Measurements from ENCODE around the gene PITRM1. TPM values are rescaled to one million over a fixed set of nuclear protein-coding genes. Genes with fewer than 3 reads are reported as not detected.
A peak's percentile ranks its signal among the peaks of the same experiment; 100 is the strongest.

Gene PITRM1
- total RNA-seq, 1 donor from 2014 or later, result 80.4 TPM

GRCh38 chr10:3117486-3117885 lies 55.1 kb downstream of the PITRM1 start:
- H2AFZ ChIP-seq (ENCODE audit: low read depth, low read length), result no peak overlapping the region
- DNase-seq (ENCODE audit: low read depth), result no peak
- H3K27ac ChIP-seq (ENCODE audit: low read depth, low read length), result no peak overlapping the region
- peaks cover 55% of the 10 kb centered on the region for H3K36me3 ChIP-seq (ENCODE audit: insufficient read depth, low read length)
- no peak overlapping the region for H3K4me2 ChIP-seq (ENCODE audit: low read length)
- peaks cover 11% of the 10 kb centered on the region for H4K20me1 ChIP-seq (ENCODE audit: insufficient read depth, low read length)
- no peaks in the 10 kb centered on the region for H3K9me3 Mint-ChIP-seq (ENCODE audit: unreplicated experiment)
- no peaks in the 10 kb centered on the region for H3K9me3 ChIP-seq (ENCODE audit: insufficient read depth, low read depth, low read length)
- H3K4me1 Mint-ChIP-seq (ENCODE audit: low read depth, unreplicated experiment), result peaks cover 1% of the 10 kb centered on the region
- no peak for FAIRE-seq
- peaks cover 14% of the 10 kb centered on the region for H3K79me2 ChIP-seq (ENCODE audit: insufficient read depth, low read length)
- H3K36me3 Mint-ChIP-seq (ENCODE audit: low read depth, unreplicated experiment), result peaks cover 33% of the 10 kb centered on the region
- H3K4me1 ChIP-seq (ENCODE audit: insufficient read depth, low read length), result peaks cover 2% of the 10 kb centered on the region
- TF ChIP-seq EZH2 (IDR thresholded peaks at IDR 0.05; ENCODE audit: insufficient read depth, low read length) (no peak), CTCF (IDR thresholded peaks at IDR 0.05; ENCODE audit: insufficient read depth, low read depth, low read length) (no peak)
- H3K27me3 ChIP-seq (ENCODE audit: insufficient read depth, low read length), result no peaks in the 10 kb centered on the region
- no peak overlapping the region for H3K27ac Mint-ChIP-seq (ENCODE audit: unreplicated experiment)
- no peak overlapping the region for H3K9ac ChIP-seq (ENCODE audit: low read length)
- no peak overlapping the region for H3K4me3 Mint-ChIP-seq (ENCODE audit: unreplicated experiment)
- no peaks in the 10 kb centered on the region for H3K27me3 Mint-ChIP-seq (ENCODE audit: low read depth, unreplicated experiment)
- H3K4me3 ChIP-seq (ENCODE audit: insufficient read depth, low read depth, low read length), result no peak overlapping the region

GRCh38 chr10:3116508-3117100 lies 56.0 kb downstream of the PITRM1 start:
- Histone ChIP-seq H3K9ac (ENCODE audit: low read length) (no peak overlapping the region), H3K4me2 (ENCODE audit: low read length) (no peak overlapping the region), H3K36me3 (ENCODE audit: insufficient read depth, low read length) (peaks cover 56% of the 10 kb centered on the region), H3K27ac (ENCODE audit: low read depth, low read length) (no peak overlapping the region), H4K20me1 (ENCODE audit: insufficient read depth, low read length) (peaks cover 10% of the 10 kb centered on the region), H3K4me3 (ENCODE audit: insufficient read depth, low read depth, low read length) (no peak overlapping the region), H3K4me1 (ENCODE audit: insufficient read depth, low read length) (peaks cover 5% of the 10 kb centered on the region), H3K79me2 (ENCODE audit: insufficient read depth, low read length) (peaks cover 10% of the 10 kb centered on the region), H3K27me3 (ENCODE audit: insufficient read depth, low read length) (no peaks in the 10 kb centered on the region), H3K9me3 (ENCODE audit: insufficient read depth, low read depth, low read length) (no peaks in the 10 kb centered on the region), H2AFZ (ENCODE audit: low read depth, low read length) (no peak overlapping the region)
- Mint-ChIP-seq H3K27me3 (ENCODE audit: low read depth, unreplicated experiment) (no peaks in the 10 kb centered on the region), H3K4me1 (ENCODE audit: low read depth, unreplicated experiment) (peaks cover 2% of the 10 kb centered on the region), H3K27ac (ENCODE audit: unreplicated experiment) (peak overlapping the region; percentile 50), H3K4me3 (ENCODE audit: unreplicated experiment) (no peak overlapping the region), H3K36me3 (ENCODE audit: low read depth, unreplicated experiment) (peaks cover 32% of the 10 kb centered on the region), H3K9me3 (ENCODE audit: unreplicated experiment) (no peaks in the 10 kb centered on the region)
- FAIRE-seq (no peak), DNase-seq (ENCODE audit: low read depth) (no peak)
- TF ChIP-seq CTCF (IDR thresholded peaks at IDR 0.05; ENCODE audit: insufficient read depth, low read depth, low read length) (no peak), EZH2 (IDR thresholded peaks at IDR 0.05; ENCODE audit: insufficient read depth, low read length) (no peak)

GRCh38 chr10:3115685-3116084 lies 56.9 kb downstream of the PITRM1 start:
- DNase-seq (ENCODE audit: low read depth), result no peak
- H3K27ac ChIP-seq (ENCODE audit: low read depth, low read length), result no peak overlapping the region
- H2AFZ ChIP-seq (ENCODE audit: low read depth, low read length), result no peak overlapping the region
- Mint-ChIP-seq H3K9me3 (ENCODE audit: unreplicated experiment) (no peaks in the 10 kb centered on the region), H3K27ac (ENCODE audit: unreplicated experiment) (no peak overlapping the region), H3K36me3 (ENCODE audit: low read depth, unreplicated experiment) (peaks cover 40% of the 10 kb centered on the region), H3K4me1 (ENCODE audit: low read depth, unreplicated experiment) (peaks cover 3% of the 10 kb centered on the region), H3K4me3 (ENCODE audit: unreplicated experiment) (no peak overlapping the region), H3K27me3 (ENCODE audit: low read depth, unreplicated experiment) (no peaks in the 10 kb centered on the region)
- H3K27me3 ChIP-seq (ENCODE audit: insufficient read depth, low read length), result no peaks in the 10 kb centered on the region
- H3K9ac ChIP-seq (ENCODE audit: low read length), result no peak overlapping the region
- no peak for FAIRE-seq
- H3K79me2 ChIP-seq (ENCODE audit: insufficient read depth, low read length), result peaks cover 15% of the 10 kb centered on the region
- H3K9me3 ChIP-seq (ENCODE audit: insufficient read depth, low read depth, low read length), result no peaks in the 10 kb centered on the region
- H3K4me1 ChIP-seq (ENCODE audit: insufficient read depth, low read length), result peaks cover 5% of the 10 kb centered on the region
- H4K20me1 ChIP-seq (ENCODE audit: insufficient read depth, low read length), result peaks cover 20% of the 10 kb centered on the region
- H3K4me2 ChIP-seq (ENCODE audit: low read length), result no peak overlapping the region
- no peak for TF ChIP-seq CTCF (IDR thresholded peaks at IDR 0.05; ENCODE audit: insufficient read depth, low read depth, low read length)
- H3K4me3 ChIP-seq (ENCODE audit: insufficient read depth, low read depth, low read length), result no peak overlapping the region
- H3K36me3 ChIP-seq (ENCODE audit: insufficient read depth, low read length), result peaks cover 55% of the 10 kb centered on the region

All from astrocyte (in vitro differentiated cells and primary cell).